Measurements from ENCODE around the gene IL17F.
A peak's percentile ranks its signal among the peaks of the same experiment; 100 is the strongest.

IL17F gene

GRCh38 chr6:52284460-52285176 is 40.3 kb upstream of the IL17F start, which contains the start of gene MCM3:
Gene MCM3 (minus strand): TSS chr6:52284742. CDS start chr6:52284674, 68 bp downstream.
- CTCF ChIA-PET, result interaction anchor here (0.8 to 10.0 kb wide), 15 partner anchors 9 to 380 kb away, joined by 3 to 299 read pairs (median 9); partner anchors contain the start of gene PAQR8
- POLR2A ChIA-PET, result interaction anchor here (1.1 to 1.4 kb wide), 2 partner anchors 68 to 78 kb away, joined by 4 to 5 read pairs; no protein-coding TSS in a partner anchor
- peak; percentile 95 for DNase-seq (ENCODE audit: low read depth, low spot score)
- TF ChIP-seq CTCF (IDR thresholded peaks at IDR 0.05; ENCODE audit: insufficient read depth, low read length, missing control alignments), result peak; percentile 4
- H3K4me3 ChIP-seq (ENCODE audit: low read depth, low read length), result peak within 1 kb of the TSS; percentile 83

- peak overlapping the region; percentile 83 for H3K4me3 ChIP-seq (ENCODE audit: low read depth, low read length)
- ChIA-PET CTCF (interaction anchor here (1.2 to 10.0 kb wide), 6 partner anchors 12 to 378 kb away, joined by 3 to 299 read pairs (median 38); no protein-coding TSS in a partner anchor), POLR2A (no interaction called here)
- no peak for DNase-seq (ENCODE audit: low read depth, low spot score)
- no peak for TF ChIP-seq CTCF (IDR thresholded peaks at IDR 0.05; ENCODE audit: insufficient read depth, low read length, missing control alignments)
Measured at GRCh38 chr6:52284131-52284459, 39.8 kb upstream of the IL17F start.

- POLR2A ChIA-PET, result no interaction called here
- CTCF ChIA-PET, result interaction anchor here (1.2 to 10.0 kb wide), 7 partner anchors 10 to 133 kb away, joined by 3 to 299 read pairs (median 7); no protein-coding TSS in a partner anchor
- H3K4me3 ChIP-seq (ENCODE audit: low read depth, low read length), result no peak overlapping the region; the same call in 1 of the 2 replicates
- DNase-seq (ENCODE audit: low read depth, low spot score), result no peak
- no peak for TF ChIP-seq CTCF (IDR thresholded peaks at IDR 0.05; ENCODE audit: insufficient read depth, low read length, missing control alignments)
Measured at GRCh38 chr6:52283111-52283510, 38.8 kb upstream of the IL17F start.

- TF ChIP-seq CTCF (IDR thresholded peaks at IDR 0.05; ENCODE audit: insufficient read depth, low read length, missing control alignments), result no peak
- ChIA-PET POLR2A (no interaction called here), CTCF (interaction anchor here (6.8 kb wide), 1 partner anchor 13 kb away, joined by 66 read pairs; no protein-coding TSS in a partner anchor)
- H3K4me3 ChIP-seq (ENCODE audit: low read depth, low read length), result no peak overlapping the region
- no peak for DNase-seq (ENCODE audit: low read depth, low spot score)
Measured at GRCh38 chr6:52276130-52276529, 31.8 kb upstream of the IL17F start.

- ChIA-PET POLR2A (no interaction called here), CTCF (interaction anchor here (0.8 to 6.8 kb wide), 5 partner anchors 8 to 128 kb away, joined by 3 to 66 read pairs (median 4); no protein-coding TSS in a partner anchor)
- no peak for DNase-seq (ENCODE audit: low read depth, low spot score)
- TF ChIP-seq CTCF (IDR thresholded peaks at IDR 0.05; ENCODE audit: insufficient read depth, low read length, missing control alignments), result no peak
- no peak overlapping the region for H3K4me3 ChIP-seq (ENCODE audit: low read depth, low read length)
Measured at GRCh38 chr6:52271852-52272460, 27.7 kb upstream of the IL17F start.
